Hepatocyte (in vitro differentiated cells): ENCODE measurements around the gene PRSS27. TPM values are rescaled to one million over a fixed set of nuclear protein-coding genes. Genes with fewer than 3 reads are reported as not detected.
"Not testable (repeated sequence)": the region's sequence is repeated elsewhere in the genome, so short reads cannot be mapped to it uniquely, and the experiment has no call there.

Experiments used
- DNase-seq: peaks from one replicate; pipeline ENCODE4 v3.0.0-alpha.2; 2016; ENCODE audit warnings: low spot score
- H2AFZ ChIP-seq: fragments of 200-600 bp; sonication (generic); 2 replicates; pipeline ENCODE4 v1.6.0; 2016; ENCODE audit warnings: antibody characterized with exemption, mild to moderate bottlenecking
- H3K27ac ChIP-seq: fragments of 200-600 bp; sonication (generic); 2 replicates; pipeline ENCODE4 v1.5.1; 2016; ENCODE audit warnings: mild to moderate bottlenecking
- H3K27me3 ChIP-seq: fragments of 200-600 bp; sonication (generic); 2 replicates; pipeline ENCODE4 v1.6.1; 2016
- H3K36me3 ChIP-seq: fragments of 200-600 bp; sonication (generic); replicated peaks from 2 replicates; pipeline ENCODE4 v1.5.1; 2016; ENCODE audit warnings: low read depth; ENCODE audit not compliant: insufficient read depth
- H3K4me1 ChIP-seq: fragments of 200-600 bp; sonication (generic); 2 replicates; pipeline ENCODE4 v1.5.1; 2016; ENCODE audit warnings: mild to moderate bottlenecking, moderate library complexity; ENCODE audit not compliant: insufficient read depth
- H3K4me2 ChIP-seq: fragments of 200-600 bp; sonication (generic); 2 replicates; pipeline ENCODE4 v1.6.0; 2016
- H3K4me3 ChIP-seq: fragments of 200-600 bp; sonication (generic); 2 replicates; pipeline ENCODE4 v1.5.1; 2016; ENCODE audit warnings: mild to moderate bottlenecking
- H3K79me2 ChIP-seq: fragments of 200-600 bp; sonication (generic); 2 replicates; pipeline ENCODE4 v1.6.0; 2017; ENCODE audit warnings: mild to moderate bottlenecking
- H3K9me2 ChIP-seq: fragments of 200-600 bp; sonication (generic); replicated peaks from 2 replicates; pipeline ENCODE4 v1.6.0; 2017; ENCODE audit warnings: mild to moderate bottlenecking; ENCODE audit not compliant: insufficient read depth
- H3K9me3 ChIP-seq: fragments of 200-600 bp; sonication (generic); 2 replicates; pipeline ENCODE4 v1.5.1; 2016; ENCODE audit warnings: low read depth, mild to moderate bottlenecking
- H4K20me1 ChIP-seq: fragments of 200-600 bp; sonication (generic); 2 replicates; pipeline ENCODE4 v1.6.0; 2016; ENCODE audit warnings: mild to moderate bottlenecking; ENCODE audit not compliant: insufficient read depth, poor library complexity, severe bottlenecking
- EZH2 ChIP-seq: fragments of 200-600 bp; sonication (generic); IDR thresholded peaks from 2 replicates; pipeline ENCODE4 v1.6.1; 2016; ENCODE audit warnings: antibody characterized with exemption, mild to moderate bottlenecking, borderline replicate concordance
- EZH2phosphoT487 ChIP-seq: fragments of 200-600 bp; sonication (generic); IDR thresholded peaks from one replicate; pipeline ENCODE4 v1.6.1; 2018; ENCODE audit warnings: antibody characterized with exemption, mild to moderate bottlenecking, low read depth, moderate library complexity; ENCODE audit not compliant: unreplicated experiment, severe bottlenecking
- WGBS: methylation state at CpG from one replicate; pipeline ENCODE4 v1.1.6; 2016; ENCODE audit warnings: low lambda C conversion rate; ENCODE audit errors: missing lambda C conversion rate; 5-methylcytosine and 5-hydroxymethylcytosine counted together
- polyA plus RNA-seq: library from polyadenylated mRNA; unstranded; fragments of >200 nt; fragmentation: Nextera tagmentation; extraction: Ambion mirVana; gene quantifications from 2 replicates; pipeline ENCODE4 v1.2.1, GENCODE V29; 2016
- total RNA-seq: library from RNA; depleted of rRNA; stranded (reverse); fragments of >200 nt; gene quantifications from 2 replicates; pipeline ENCODE4 v1.2.3, GENCODE V29; 2014
- TF ChIP-seq, protein P1 (sequence below): fragments of 200-600 bp; sonication (generic); IDR thresholded peaks from 2 replicates; pipeline ENCODE4 v1.5.1; 2016; ENCODE audit warnings: antibody characterized with exemption, mild to moderate bottlenecking; ENCODE audit not compliant: poor library complexity

PRSS27 gene
- total and polyA plus RNA-seq, 2 experiments from 2014 or later: 1.4 TPM

DNA sequence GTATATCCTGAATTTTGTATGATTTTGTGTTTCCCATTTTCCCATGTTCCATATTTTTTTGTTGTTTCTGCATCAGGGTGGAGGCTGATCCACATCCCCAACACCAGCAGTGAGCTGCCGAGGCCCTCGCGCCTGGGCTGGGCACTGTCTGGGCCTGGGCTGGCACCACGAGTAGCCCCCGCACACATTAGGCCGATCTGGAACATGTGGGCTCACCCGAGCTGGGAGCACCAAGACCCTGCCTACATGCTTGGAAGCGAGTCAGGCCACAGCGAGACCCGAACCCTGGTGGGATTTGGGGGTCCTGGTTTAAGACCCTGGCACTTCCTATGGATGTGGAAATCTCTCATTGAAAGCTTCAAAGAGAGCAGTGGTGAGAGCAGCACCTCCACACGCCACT lies 29.2 kb downstream of the PRSS27 start:
- peaks cover 47% of the 10 kb centered on the region for H3K79me2 ChIP-seq
- H3K27me3 ChIP-seq: no peaks in the 10 kb centered on the region
- H3K4me3 ChIP-seq: no peak overlapping the region
- no peaks in the 10 kb centered on the region for H3K36me3 ChIP-seq
- no peak overlapping the region for H3K4me2 ChIP-seq
- no peaks in the 10 kb centered on the region for H3K9me2 ChIP-seq
- no peak for TF ChIP-seq EZH2phosphoT487
- TF ChIP-seq EZH2: no peak
- TF ChIP-seq, protein P1, sequence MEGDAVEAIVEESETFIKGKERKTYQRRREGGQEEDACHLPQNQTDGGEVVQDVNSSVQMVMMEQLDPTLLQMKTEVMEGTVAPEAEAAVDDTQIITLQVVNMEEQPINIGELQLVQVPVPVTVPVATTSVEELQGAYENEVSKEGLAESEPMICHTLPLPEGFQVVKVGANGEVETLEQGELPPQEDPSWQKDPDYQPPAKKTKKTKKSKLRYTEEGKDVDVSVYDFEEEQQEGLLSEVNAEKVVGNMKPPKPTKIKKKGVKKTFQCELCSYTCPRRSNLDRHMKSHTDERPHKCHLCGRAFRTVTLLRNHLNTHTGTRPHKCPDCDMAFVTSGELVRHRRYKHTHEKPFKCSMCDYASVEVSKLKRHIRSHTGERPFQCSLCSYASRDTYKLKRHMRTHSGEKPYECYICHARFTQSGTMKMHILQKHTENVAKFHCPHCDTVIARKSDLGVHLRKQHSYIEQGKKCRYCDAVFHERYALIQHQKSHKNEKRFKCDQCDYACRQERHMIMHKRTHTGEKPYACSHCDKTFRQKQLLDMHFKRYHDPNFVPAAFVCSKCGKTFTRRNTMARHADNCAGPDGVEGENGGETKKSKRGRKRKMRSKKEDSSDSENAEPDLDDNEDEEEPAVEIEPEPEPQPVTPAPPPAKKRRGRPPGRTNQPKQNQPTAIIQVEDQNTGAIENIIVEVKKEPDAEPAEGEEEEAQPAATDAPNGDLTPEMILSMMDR: no peak
- no peak overlapping the region for H2AFZ ChIP-seq
- no peak overlapping the region for H3K27ac ChIP-seq
- H4K20me1 ChIP-seq: peaks cover 24% of the 10 kb centered on the region
- WGBS: 97% methylated on average over 11 of the region's 11 CpGs
- H3K9me3 ChIP-seq: no peaks in the 10 kb centered on the region
- no peak for DNase-seq
- no peaks in the 10 kb centered on the region for H3K4me1 ChIP-seq

DNA sequence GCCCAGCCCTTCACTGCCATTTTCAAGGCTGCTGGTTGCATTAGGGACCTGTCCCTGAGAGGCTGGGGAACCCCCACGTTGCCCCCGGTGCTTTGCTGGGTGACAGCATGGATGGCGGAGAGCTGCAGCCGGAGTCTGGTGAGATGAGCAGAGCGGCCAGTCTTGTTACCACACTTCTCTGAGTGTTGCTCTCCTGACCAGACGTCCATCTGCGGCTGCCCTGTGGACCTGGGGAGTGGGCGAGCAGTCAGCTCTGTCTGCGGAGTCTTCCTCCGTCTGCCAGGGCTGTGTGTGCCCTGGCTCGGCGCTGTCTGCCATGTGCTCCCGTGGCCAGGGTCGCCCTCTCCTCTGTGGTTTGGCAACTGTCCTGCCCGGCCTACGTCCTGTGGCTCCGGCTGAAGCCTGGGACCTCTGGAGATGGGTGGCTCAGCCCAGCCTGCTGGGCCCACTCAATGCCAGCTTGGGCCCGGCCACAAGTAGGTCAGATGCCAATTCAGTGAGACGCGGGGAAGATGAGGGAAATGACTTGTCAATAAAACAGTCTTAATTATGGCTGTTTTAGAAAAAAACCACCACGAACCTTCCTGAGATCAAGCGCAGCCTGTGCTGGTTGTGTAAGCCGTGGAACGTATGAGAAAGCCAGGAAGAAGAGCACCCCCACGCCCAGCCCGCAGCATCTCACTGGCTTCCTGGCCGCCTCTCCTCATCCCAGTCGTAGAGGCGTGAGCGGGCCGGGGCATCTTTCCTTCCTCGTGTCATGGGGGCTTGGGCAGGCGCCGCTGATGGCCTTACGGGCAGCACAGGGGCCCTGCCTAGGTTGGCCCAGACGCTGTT lies 29.8 kb downstream of the PRSS27 start:
- Histone ChIP-seq H3K27me3 (no peaks in the 10 kb centered on the region), H3K4me2 (no peak overlapping the region), H3K4me1 (no peaks in the 10 kb centered on the region), H3K79me2 (peaks cover 47% of the 10 kb centered on the region), H3K27ac (no peak overlapping the region), H3K9me2 (no peaks in the 10 kb centered on the region), H3K36me3 (no peaks in the 10 kb centered on the region), H2AFZ (no peak overlapping the region), H3K4me3 (no peak overlapping the region), H4K20me1 (peaks cover 24% of the 10 kb centered on the region), H3K9me3 (no peaks in the 10 kb centered on the region)
- DNase-seq: no peak
- WGBS: 97% methylated on average over 36 of the region's 36 CpGs
- TF ChIP-seq EZH2phosphoT487 (no peak), EZH2 (no peak)
- TF ChIP-seq, protein P1: no peak

DNA sequence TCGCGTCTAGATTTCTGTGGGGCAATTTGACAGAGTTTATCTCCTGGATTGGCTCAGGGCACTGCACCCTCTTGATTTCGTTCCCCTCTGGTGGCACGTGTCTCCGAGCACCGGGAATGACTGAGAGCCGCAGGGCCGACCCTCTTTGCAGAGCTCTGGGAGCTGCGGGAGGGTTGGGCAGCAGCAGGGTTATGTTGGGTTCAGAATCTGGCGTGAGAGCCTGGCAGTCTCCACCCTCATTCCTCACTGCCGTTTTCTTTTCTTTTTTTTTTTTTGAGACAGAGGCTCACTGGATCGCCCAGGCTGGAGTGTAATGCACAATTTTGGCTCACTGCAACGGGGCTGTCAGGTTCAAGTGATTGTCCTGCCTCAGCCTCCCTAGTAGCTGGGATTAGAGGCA lies 30.6 kb downstream of the PRSS27 start:
- H3K9me3 ChIP-seq, H3K4me1 ChIP-seq, H3K36me3 ChIP-seq, DNase-seq, H3K27me3 ChIP-seq, H2AFZ ChIP-seq, H3K4me2 ChIP-seq, H3K27ac ChIP-seq, H3K9me2 ChIP-seq, H3K4me3 ChIP-seq: not testable (repeated sequence)
- Histone ChIP-seq H4K20me1 (peaks cover 24% of the 10 kb centered on the region), H3K79me2 (peaks cover 51% of the 10 kb centered on the region)
- WGBS: 77% methylated on average over 4 of the region's 13 CpGs

DNA sequence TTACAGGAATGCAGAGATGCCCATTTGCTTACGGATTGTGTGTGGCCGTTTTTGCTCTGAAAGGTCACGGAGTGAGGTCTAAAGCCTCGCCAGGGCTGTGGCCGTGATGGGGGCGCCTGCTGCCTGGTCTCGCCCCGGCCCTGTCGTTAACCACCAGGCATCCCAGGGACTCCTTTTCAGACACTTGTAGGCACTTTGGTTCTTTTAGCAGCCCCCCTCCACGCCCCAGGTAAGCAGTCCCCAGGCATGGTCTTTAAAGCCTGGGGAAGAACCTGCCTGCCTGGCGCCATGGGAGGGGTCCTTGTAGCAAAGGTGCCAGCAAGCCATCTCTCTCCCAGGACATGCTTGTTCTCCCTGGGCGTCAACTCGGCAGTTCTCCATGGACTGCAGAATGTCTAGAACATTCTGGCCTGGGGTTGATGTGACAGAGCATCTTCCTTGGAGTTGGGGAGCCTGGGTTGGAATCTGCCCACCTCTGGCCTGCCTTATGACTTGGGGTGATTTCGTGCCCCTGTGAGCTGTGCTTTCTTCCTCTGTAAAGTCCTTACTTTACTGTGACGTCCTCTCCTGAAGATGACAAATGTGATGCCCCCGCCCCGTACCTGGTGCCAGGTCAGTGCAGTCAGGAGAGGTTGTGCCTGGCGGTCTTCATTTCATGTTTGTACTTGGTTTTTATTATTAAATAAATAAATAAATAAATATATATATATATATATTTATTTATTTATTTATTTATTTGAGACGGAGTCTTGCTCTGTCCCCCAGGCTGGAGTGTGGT lies 32.3 kb downstream of the PRSS27 start:
- H3K36me3 ChIP-seq: no peaks in the 10 kb centered on the region
- H4K20me1 ChIP-seq: peaks cover 24% of the 10 kb centered on the region
- 96% methylated on average over 19 of the region's 19 CpGs for WGBS
- H3K27me3 ChIP-seq: no peaks in the 10 kb centered on the region
- H3K27ac ChIP-seq: no peak overlapping the region
- H3K9me2 ChIP-seq: no peaks in the 10 kb centered on the region
- no peak overlapping the region for H3K4me2 ChIP-seq
- H3K79me2 ChIP-seq: peaks cover 65% of the 10 kb centered on the region
- H3K4me1 ChIP-seq: no peaks in the 10 kb centered on the region
- TF ChIP-seq EZH2 (no peak), EZH2phosphoT487 (no peak)
- TF ChIP-seq, protein P1: no peak
- H2AFZ ChIP-seq: no peak overlapping the region
- no peak for DNase-seq
- no peaks in the 10 kb centered on the region for H3K9me3 ChIP-seq
- H3K4me3 ChIP-seq: no peak overlapping the region
